K562 (cell line): Measurements from ENCODE around the gene ETV2. TPM values are rescaled to one million over a fixed set of nuclear protein-coding genes. Genes with fewer than 3 reads are reported as not detected.

Experiments used
- ATF4 ChIP-seq: fragments of 450-650 bp; formaldehyde crosslinking; IDR thresholded peaks from 2 replicates; pipeline ENCODE4 v1.4.0; 2022; ENCODE audit warnings: mild to moderate bottlenecking, moderate library complexity
- EP300 ChIP-seq: IDR thresholded peaks from 2 replicates; pipeline ENCODE4 v1.6.1; 2012; ENCODE audit warnings: low read length, improper control_type of control experiment
- FOXA1 ChIP-seq: fragments of 450-650 bp; IDR thresholded peaks from 2 replicates; pipeline ENCODE4 v1.6.1; 2016; ENCODE audit warnings: mild to moderate bottlenecking, borderline replicate concordance
- FOXK1 ChIP-seq: sonication (generic); formaldehyde crosslinking; IDR thresholded peaks from 2 replicates; pipeline ENCODE4 v1.8.0; 2022; ENCODE audit warnings: missing genetic modification reagents, mild to moderate bottlenecking, borderline replicate concordance
- JUNB ChIP-seq: fragments of 450-650 bp; formaldehyde crosslinking; conservative IDR thresholded peaks from 2 replicates; pipeline ENCODE4 v1.4.0; 2020; ENCODE audit warnings: mild to moderate bottlenecking
- KDM5B ChIP-seq: fragments of 200-600 bp; sonication (generic); IDR thresholded peaks from 2 replicates; pipeline ENCODE4 v1.6.1; 2012; ENCODE audit warnings: low read depth, mild to moderate bottlenecking, moderate library complexity, low read length, control low read depth, inconsistent platforms; ENCODE audit not compliant: insufficient replicate concordance
- NCOA4 ChIP-seq: fragments of 450-650 bp; IDR thresholded peaks from 2 replicates; pipeline ENCODE4 v1.6.1; 2018; ENCODE audit warnings: mild to moderate bottlenecking; ENCODE audit not compliant: partially characterized antibody
- NFYB ChIP-seq: IDR thresholded peaks from 2 replicates; pipeline ENCODE4 v1.6.1; 2011; ENCODE audit warnings: mild to moderate bottlenecking, moderate library complexity; ENCODE audit not compliant: insufficient read length; ENCODE audit errors: extremely low read depth
- NR4A1 ChIP-seq, 2 experiments: fragments of 250-450 bp in 1 of 2; fragments of 450-650 bp in 1 of 2; sonication (Bioruptor Pico) in 1 of 2; IDR thresholded peaks; 2 replicates each; pipeline versions ENCODE4 v1.4.0 to v1.6.1; 2016 to 2020; ENCODE audit warnings: mild to moderate bottlenecking in 2 of 2, missing compliant biosample characterization in 1 of 2, missing genetic modification characterization in 1 of 2, moderate library complexity in 1 of 2
- RBFOX2 ChIP-seq: fragments of 200-400 bp; formaldehyde crosslinking; IDR thresholded peaks from 2 replicates; pipeline ENCODE4 v1.6.1; 2017; ENCODE audit warnings: low read depth, mild to moderate bottlenecking, low read length, moderate library complexity
- SAFB2 ChIP-seq: fragments of 200-400 bp; formaldehyde crosslinking; IDR thresholded peaks from 2 replicates; pipeline ENCODE4 v1.6.1; 2018; ENCODE audit warnings: borderline replicate concordance, low read length, low read depth, moderate library complexity; ENCODE audit not compliant: severe bottlenecking
- SRF ChIP-seq, 2 experiments: fragments of 250-450, 450-650 bp in 1 of 2; sonication (Bioruptor Pico) in 1 of 2; sonication (generic) in 1 of 2; formaldehyde crosslinking; IDR thresholded peaks; 2 replicates each; pipeline versions ENCODE4 v1.5.0 to v1.5.1; 2020 to 2022; ENCODE audit warnings: mild to moderate bottlenecking in 1 of 2, missing genetic modification reagents in 1 of 2
- TEAD4 ChIP-seq, 2 experiments: sonication (generic) in 1 of 2; formaldehyde crosslinking in 1 of 2; IDR thresholded peaks; 2 replicates each; pipeline versions ENCODE4 v1.6.1 to v1.8.0; 2012 to 2022; ENCODE audit warnings: borderline replicate concordance in 1 of 2, inconsistent platforms in 1 of 2, low read length in 1 of 2, mild to moderate bottlenecking in 1 of 2, missing genetic modification reagents in 1 of 2
- ZBTB33 ChIP-seq: sonication (generic); formaldehyde crosslinking; IDR thresholded peaks from 2 replicates; pipeline ENCODE4 v1.8.1; 2023; ENCODE audit warnings: mild to moderate bottlenecking, missing genetic modification reagents
- ZNF146 ChIP-seq: IDR thresholded peaks from one replicate; pipeline ENCODE4 v1.6.1; 2018; ENCODE audit warnings: missing compliant biosample characterization; ENCODE audit not compliant: unreplicated experiment
- polyA plus RNA-seq, 8 experiments: library from polyadenylated mRNA; depleted of rRNA in 4 of 8; stranded (reverse) in 5 of 8; unstranded in 3 of 8; fragments of >200 nt; fragmentation: Nextera tagmentation in 2 of 8; fragmentation: Illumina TruSeq in 1 of 8; extraction: Ambion mirVana in 2 of 8; extraction: Trizol in 1 of 8; gene quantifications; 2 replicates each; pipeline versions ENCODE4 v1.2.1 to v1.2.3, GENCODE V29; 2011 to 2014; ENCODE audit warnings: inconsistent platforms in 1 of 8, missing spikeins in 1 of 8
- total RNA-seq, 7 experiments: library from RNA; depleted of rRNA in 6 of 7; stranded (reverse); fragments of >200 nt in 6 of 7; fragmentation: Illumina TruSeq in 2 of 7; extraction: Trizol in 2 of 7; gene quantifications; 2 replicates each; pipeline versions ENCODE4 v1.2.1 to v1.2.3, GENCODE V29; 2011 to 2021; ENCODE audit warnings: low replicate concordance in 1 of 7
- TF ChIP-seq, protein P1 (sequence below): fragments of 250-450 bp; sonication (Bioruptor Pico); IDR thresholded peaks from 2 replicates; pipeline ENCODE4 v1.5.1; 2021; ENCODE audit warnings: mild to moderate bottlenecking
- TF ChIP-seq, protein P2 (sequence below): sonication (generic); formaldehyde crosslinking; IDR thresholded peaks from 2 replicates; pipeline ENCODE4 v1.8.1; 2022; ENCODE audit warnings: missing genetic modification reagents
- TF ChIP-seq, protein P3 (sequence below): sonication (generic); formaldehyde crosslinking; IDR thresholded peaks from 2 replicates; pipeline ENCODE4 v1.8.1; 2023; ENCODE audit warnings: mild to moderate bottlenecking, missing genetic modification reagents

The ETV2 gene
- total and polyA plus RNA-seq, 9 of the 15 experiments (the other 6 are each of a cell fraction or from before 2014, with no cell fraction given), result 0.11 to 3.7 (median 0.55) TPM

DNA sequence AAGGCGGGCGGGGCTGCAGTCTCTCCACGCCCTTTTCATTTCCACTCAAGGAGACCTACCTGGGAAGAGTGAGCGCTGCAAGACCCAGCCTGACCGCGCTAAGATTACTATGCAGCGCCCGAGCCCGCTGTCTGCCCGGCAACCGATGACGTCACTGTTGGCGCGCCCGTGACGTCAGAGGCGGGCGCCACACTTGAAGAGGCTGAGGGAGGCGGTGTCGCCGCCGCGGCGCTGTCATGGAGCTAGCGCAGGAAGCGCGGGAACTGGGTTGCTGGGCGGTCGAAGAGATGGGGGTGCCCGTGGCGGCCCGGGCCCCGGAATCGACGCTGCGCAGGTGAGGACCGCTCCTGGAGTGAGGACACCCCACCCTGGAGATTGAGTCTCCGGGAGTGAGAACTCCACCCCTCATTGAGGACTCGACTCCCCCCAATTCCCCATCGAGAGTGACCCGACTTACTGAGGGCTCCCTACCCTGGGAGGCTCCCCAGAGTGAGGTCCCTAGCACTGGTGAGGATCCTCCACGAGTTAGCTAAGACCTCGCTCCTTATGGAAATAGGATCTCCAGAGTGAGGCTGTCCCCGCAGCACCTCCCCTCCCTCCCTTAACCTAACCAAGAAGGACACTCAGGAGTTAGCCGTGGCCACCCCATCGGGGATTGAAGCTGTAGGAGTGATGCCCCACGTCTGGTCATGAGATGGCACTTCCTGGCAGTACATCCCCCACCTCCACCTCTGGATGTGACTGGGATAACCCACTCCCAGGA lies 28.8 kb upstream of the ETV2 start, which contains the start of gene HAUS5 (continued):
- TF ChIP-seq FOXA1, result no peak
- peak; percentile 95; the same call in 1 of the 2 replicates for TF ChIP-seq NR4A1 (CRISPR knock-in tag; IDR thresholded peaks at IDR 0.05)
- TF ChIP-seq NR4A1 (tag; IDR thresholded peaks at IDR 0.05), result no peak
- TF ChIP-seq SAFB2, result no peak
- no peak for TF ChIP-seq NCOA4
- no peak for TF ChIP-seq ZBTB33 (CRISPR knock-in tag)
- no peak for TF ChIP-seq TEAD4 (IDR thresholded peaks at IDR 0.05; ENCODE audit: low read length)
- TF ChIP-seq TEAD4 (CRISPR knock-in tag; IDR thresholded peaks at IDR 0.05; ENCODE audit: borderline replicate concordance), result no peak
- TF ChIP-seq, protein P1, sequence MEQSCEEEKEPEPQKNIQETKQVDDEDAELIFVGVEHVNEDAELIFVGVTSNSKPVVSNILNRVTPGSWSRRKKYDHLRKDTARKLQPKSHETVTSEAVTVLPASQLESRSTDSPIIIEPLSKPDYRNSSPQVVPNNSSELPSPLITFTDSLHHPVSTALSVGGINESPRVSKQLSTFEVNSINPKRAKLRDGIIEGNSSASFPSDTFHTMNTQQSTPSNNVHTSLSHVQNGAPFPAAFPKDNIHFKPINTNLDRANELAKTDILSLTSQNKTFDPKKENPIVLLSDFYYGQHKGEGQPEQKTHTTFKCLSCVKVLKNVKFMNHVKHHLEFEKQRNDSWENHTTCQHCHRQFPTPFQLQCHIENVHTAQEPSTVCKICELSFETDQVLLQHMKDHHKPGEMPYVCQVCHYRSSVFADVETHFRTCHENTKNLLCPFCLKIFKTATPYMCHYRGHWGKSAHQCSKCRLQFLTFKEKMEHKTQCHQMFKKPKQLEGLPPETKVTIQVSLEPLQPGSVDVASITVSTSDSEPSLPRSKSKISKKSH (CRISPR knock-in tag), result no peak
- TF ChIP-seq SRF (CRISPR knock-in tag; IDR thresholded peaks at IDR 0.05), result peak; percentile 14 to 57; a peak in 1 of 4 replicates
- TF ChIP-seq, protein P2, sequence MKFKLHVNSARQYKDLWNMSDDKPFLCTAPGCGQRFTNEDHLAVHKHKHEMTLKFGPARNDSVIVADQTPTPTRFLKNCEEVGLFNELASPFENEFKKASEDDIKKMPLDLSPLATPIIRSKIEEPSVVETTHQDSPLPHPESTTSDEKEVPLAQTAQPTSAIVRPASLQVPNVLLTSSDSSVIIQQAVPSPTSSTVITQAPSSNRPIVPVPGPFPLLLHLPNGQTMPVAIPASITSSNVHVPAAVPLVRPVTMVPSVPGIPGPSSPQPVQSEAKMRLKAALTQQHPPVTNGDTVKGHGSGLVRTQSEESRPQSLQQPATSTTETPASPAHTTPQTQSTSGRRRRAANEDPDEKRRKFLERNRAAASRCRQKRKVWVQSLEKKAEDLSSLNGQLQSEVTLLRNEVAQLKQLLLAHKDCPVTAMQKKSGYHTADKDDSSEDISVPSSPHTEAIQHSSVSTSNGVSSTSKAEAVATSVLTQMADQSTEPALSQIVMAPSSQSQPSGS (CRISPR knock-in tag), result peak; percentile 91; the same call in 1 of the 2 replicates
- no peak for TF ChIP-seq FOXK1 (CRISPR knock-in tag)
- TF ChIP-seq EP300, result 0 out of 2 replicates have a peak, but pooled peaks have one; percentile 11
- TF ChIP-seq, protein P3, sequence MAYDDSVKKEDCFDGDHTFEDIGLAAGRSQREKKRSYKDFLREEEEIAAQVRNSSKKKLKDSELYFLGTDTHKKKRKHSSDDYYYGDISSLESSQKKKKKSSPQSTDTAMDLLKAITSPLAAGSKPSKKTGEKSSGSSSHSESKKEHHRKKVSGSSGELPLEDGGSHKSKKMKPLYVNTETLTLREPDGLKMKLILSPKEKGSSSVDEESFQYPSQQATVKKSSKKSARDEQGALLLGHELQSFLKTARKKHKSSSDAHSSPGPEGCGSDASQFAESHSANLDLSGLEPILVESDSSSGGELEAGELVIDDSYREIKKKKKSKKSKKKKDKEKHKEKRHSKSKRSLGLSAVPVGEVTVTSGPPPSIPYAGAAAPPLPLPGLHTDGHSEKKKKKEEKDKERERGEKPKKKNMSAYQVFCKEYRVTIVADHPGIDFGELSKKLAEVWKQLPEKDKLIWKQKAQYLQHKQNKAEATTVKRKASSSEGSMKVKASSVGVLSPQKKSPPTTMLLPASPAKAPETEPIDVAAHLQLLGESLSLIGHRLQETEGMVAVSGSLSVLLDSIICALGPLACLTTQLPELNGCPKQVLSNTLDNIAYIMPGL (CRISPR knock-in tag), result no peak
- peak; percentile 54 for TF ChIP-seq KDM5B
- TF ChIP-seq RBFOX2, result peak; percentile 96
- peak; percentile 100 for TF ChIP-seq JUNB
- TF ChIP-seq NFYB, result no peak
- TF ChIP-seq ZNF146, result no peak
- TF ChIP-seq ATF4 (CRISPR knock-in tag), result no peak
